NK-92 (cell line): ENCODE data around the gene MPV17.
"Not testable (repeated sequence)": the region's sequence is repeated elsewhere in the genome, so short reads cannot be mapped to it uniquely, and the experiment has no call there.

ENCODE experiments used
- DNase-seq: peaks from one replicate; lab custom pipeline; 2025; ENCODE audit not compliant: unreplicated experiment; lab: John Stamatoyannopoulos, UW

MPV17 gene

GRCh38 chr2:27300606-27301005, 22.3 kb downstream of the MPV17 start:
- not testable (repeated sequence) for DNase-seq

GRCh38 chr2:27298391-27299080, 24.4 kb downstream of the MPV17 start:
- no peak for DNase-seq

GRCh38 chr2:27297195-27297594, 25.7 kb downstream of the MPV17 start:
- no peak for DNase-seq

GRCh38 chr2:27296481-27296880, 26.4 kb downstream of the MPV17 start:
- no peak for DNase-seq

- no peak for DNase-seq
Measured at GRCh38 chr2:27294928-27295327, 28.0 kb downstream of the MPV17 start.

GRCh38 chr2:27291865-27292264, 31.0 kb downstream of the MPV17 start:
- no peak for DNase-seq

- no peak for DNase-seq
Measured at GRCh38 chr2:27290549-27290948, 32.3 kb downstream of the MPV17 start.

- no peak for DNase-seq
Measured at GRCh38 chr2:27288610-27289009, 34.3 kb downstream of the MPV17 start.

- DNase-seq: no peak
Measured at GRCh38 chr2:27285481-27285880, 37.4 kb downstream of the MPV17 start.

- DNase-seq: no peak
Measured at GRCh38 chr2:27284996-27285395, 37.9 kb downstream of the MPV17 start.

GRCh38 chr2:27282892-27283291, 40.0 kb downstream of the MPV17 start:
- no peak for DNase-seq

- DNase-seq: no peak
Measured at GRCh38 chr2:27281855-27282559, 40.9 kb downstream of the MPV17 start, which contains the start of gene TRIM54. Gene TRIM54, plus strand, starts transcription at chr2:27282429. Its CDS starts 303 bp downstream, at chr2:27282732.

- no peak for DNase-seq
Measured at GRCh38 chr2:27281442-27281841, 41.5 kb downstream of the MPV17 start.

GRCh38 chr2:27280826-27281225, 42.1 kb downstream of the MPV17 start:
- no peak for DNase-seq

GRCh38 chr2:27278010-27278409, 44.9 kb downstream of the MPV17 start:
- DNase-seq: no peak

- no peak for DNase-seq
Measured at GRCh38 chr2:27275211-27276150, 47.4 kb downstream of the MPV17 start, which contains the start of gene DNAJC5G. Gene DNAJC5G, plus strand, starts transcription at chr2:27275433. Its CDS starts 1,296 bp downstream, at chr2:27276729.

- not testable (repeated sequence) for DNase-seq
Measured at GRCh38 chr2:27272537-27273522, 50.1 kb downstream of the MPV17 start.

GRCh38 chr2:27271631-27272340, 51.1 kb downstream of the MPV17 start:
- no peak for DNase-seq

GRCh38 chr2:27270670-27271069, 52.2 kb downstream of the MPV17 start:
- no peak for DNase-seq
